DMS 273 (cell line): ENCODE data around the gene DNAL4.
A peak's percentile ranks its signal among the peaks of the same experiment; 100 is the strongest.

Experiments
- DNase-seq: peaks from one replicate; lab custom pipeline; 2025; ENCODE audit not compliant: unreplicated experiment; lab: John Stamatoyannopoulos, UW

The DNAL4 gene

GRCh38 chr22:38788021-38788816 is 5.7 kb downstream of the DNAL4 start:
- peak; percentile 72 for DNase-seq

- DNase-seq = peak; percentile 41
Observed at GRCh38 chr22:38786631-38787030, 7.3 kb downstream of the DNAL4 start.

- DNase-seq = no peak
Observed at GRCh38 chr22:38784856-38785255, 9.1 kb downstream of the DNAL4 start.

- DNase-seq = no peak
Observed at GRCh38 chr22:38784035-38784434, 9.9 kb downstream of the DNAL4 start.

GRCh38 chr22:38783095-38783615 is 10.8 kb downstream of the DNAL4 start:
- DNase-seq = no peak

- no peak for DNase-seq
Observed at GRCh38 chr22:38782402-38783094, 11.4 kb downstream of the DNAL4 start.

- DNase-seq = no peak
Observed at GRCh38 chr22:38781033-38781432, 12.9 kb downstream of the DNAL4 start.

GRCh38 chr22:38777087-38777671 is 16.8 kb downstream of the DNAL4 start:
- DNase-seq = no peak

- DNase-seq = no peak
Observed at GRCh38 chr22:38776086-38776485, 17.9 kb downstream of the DNAL4 start.

GRCh38 chr22:38775656-38776055 is 18.3 kb downstream of the DNAL4 start:
- DNase-seq = no peak

- no peak for DNase-seq
Observed at GRCh38 chr22:38774496-38775166, 19.3 kb downstream of the DNAL4 start.

GRCh38 chr22:38773363-38773946 is 20.5 kb downstream of the DNAL4 start:
- no peak for DNase-seq

- DNase-seq = no peak
Observed at GRCh38 chr22:38772623-38772873, 21.4 kb downstream of the DNAL4 start.

- no peak for DNase-seq
Observed at GRCh38 chr22:38770257-38770949, 23.5 kb downstream of the DNAL4 start.

GRCh38 chr22:38768036-38768435 is 25.9 kb downstream of the DNAL4 start:
- no peak for DNase-seq

- DNase-seq = no peak
Observed at GRCh38 chr22:38767313-38767712, 26.6 kb downstream of the DNAL4 start.

- peak; percentile 80 for DNase-seq
Observed at GRCh38 chr22:38766076-38766777, 27.7 kb downstream of the DNAL4 start.

GRCh38 chr22:38762551-38762983 is 31.4 kb downstream of the DNAL4 start:
- no peak for DNase-seq

GRCh38 chr22:38761202-38762162 is 32.5 kb downstream of the DNAL4 start:
- DNase-seq = no peak
